Stimulated activated naive CD8-positive, alpha-beta T cell treated with anti-CD3 and anti-CD28 coated beads, Interleukin-15, Interleukin-2, amounts not matched to agents 100 ng/mL and 50 ng/mL, for 24 hours (primary cell): ENCODE measurements around the gene RSAD1.
"Not testable (repeated sequence)": the region's sequence is repeated elsewhere in the genome, so short reads cannot be mapped to it uniquely, and the experiment has no call there.

Experiments used
- H3K27ac Mint-ChIP-seq: one replicate; pipeline ENCODE4 v1.8.0; 2021; ENCODE audit warnings: mild to moderate bottlenecking, mixed read lengths
- H3K27me3 Mint-ChIP-seq: one replicate; pipeline ENCODE4 v1.8.0; 2021; ENCODE audit warnings: mixed read lengths
- H3K36me3 Mint-ChIP-seq: one replicate; pipeline ENCODE4 v1.8.0; 2021; ENCODE audit warnings: low read depth, mixed read lengths
- H3K4me1 Mint-ChIP-seq: one replicate; pipeline ENCODE4 v1.8.0; 2021; ENCODE audit warnings: low read depth, mixed read lengths
- H3K4me3 Mint-ChIP-seq: one replicate; pipeline ENCODE4 v1.8.0; 2021; ENCODE audit warnings: mild to moderate bottlenecking, mixed read lengths
- H3K9me3 Mint-ChIP-seq: one replicate; pipeline ENCODE4 v1.8.0; 2021; ENCODE audit warnings: mixed read lengths

Gene RSAD1

DNA sequence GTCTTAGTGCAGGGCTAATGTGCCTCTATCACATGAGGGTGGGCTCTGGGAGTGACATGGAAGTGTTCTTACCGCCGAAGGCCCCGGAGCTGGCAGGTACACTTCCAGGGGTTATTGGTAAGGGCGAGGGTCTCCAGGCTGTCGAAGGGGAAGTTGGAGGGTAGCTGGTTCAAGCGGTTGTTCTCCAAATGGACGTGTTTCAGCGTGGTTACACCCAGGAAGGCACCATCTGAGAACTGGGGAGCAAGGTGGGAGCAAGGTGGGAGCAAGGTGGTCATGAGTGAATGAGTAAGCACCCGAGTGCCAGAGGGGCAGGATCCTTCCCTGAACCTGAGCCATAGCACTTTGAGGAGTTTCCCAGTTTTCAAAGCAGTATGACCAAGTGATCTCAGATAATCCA, 13.0 kb upstream of the RSAD1 start:
- H3K27me3 Mint-ChIP-seq, result peaks cover 12% of the 10 kb centered on the region
- H3K9me3 Mint-ChIP-seq, result no peaks in the 10 kb centered on the region
- H3K4me1 Mint-ChIP-seq, result peaks cover 5% of the 10 kb centered on the region
- no peak overlapping the region for H3K4me3 Mint-ChIP-seq
- no peak overlapping the region for H3K27ac Mint-ChIP-seq
- no peaks in the 10 kb centered on the region for H3K36me3 Mint-ChIP-seq

DNA sequence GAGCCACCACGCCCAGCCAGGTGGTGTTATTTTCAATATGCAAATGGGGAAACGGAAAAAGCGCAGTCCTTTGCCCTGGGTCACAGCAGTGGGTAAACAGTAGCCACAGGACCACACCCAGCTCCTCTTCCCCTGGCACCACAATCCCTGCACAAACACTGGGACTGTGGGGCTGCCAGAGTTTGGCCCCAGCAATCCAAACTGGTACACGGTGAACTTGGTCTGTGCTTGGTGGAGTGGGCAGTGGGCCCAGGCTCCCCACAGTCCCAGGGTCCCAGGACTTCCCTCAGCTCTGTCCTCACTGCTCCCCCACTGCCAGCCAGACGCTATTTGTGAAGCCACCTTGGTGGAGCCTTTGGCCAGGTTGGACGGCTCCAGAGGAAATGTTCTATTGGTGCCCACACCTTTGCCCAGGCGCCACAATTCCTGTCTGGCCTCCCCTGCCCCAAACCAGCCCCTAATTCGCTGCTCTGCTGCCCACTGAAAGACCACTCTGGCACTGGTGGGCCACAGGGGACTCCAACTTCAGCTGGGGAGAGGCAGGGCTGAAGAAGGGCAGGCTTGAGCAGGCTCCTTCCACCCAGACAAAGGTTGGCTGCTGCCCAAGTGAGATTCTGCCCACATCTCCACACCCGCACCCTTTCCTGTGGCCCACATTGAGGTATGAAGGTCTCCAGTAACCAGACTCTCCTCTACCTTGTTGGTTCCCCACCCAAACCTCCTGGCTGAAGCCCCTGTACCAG, 12.1 kb upstream of the RSAD1 start:
- Mint-ChIP-seq H3K9me3 (no peaks in the 10 kb centered on the region), H3K4me3 (no peak overlapping the region), H3K27me3 (peaks cover 12% of the 10 kb centered on the region), H3K36me3 (no peaks in the 10 kb centered on the region), H3K4me1 (peaks cover 5% of the 10 kb centered on the region), H3K27ac (no peak overlapping the region)

DNA sequence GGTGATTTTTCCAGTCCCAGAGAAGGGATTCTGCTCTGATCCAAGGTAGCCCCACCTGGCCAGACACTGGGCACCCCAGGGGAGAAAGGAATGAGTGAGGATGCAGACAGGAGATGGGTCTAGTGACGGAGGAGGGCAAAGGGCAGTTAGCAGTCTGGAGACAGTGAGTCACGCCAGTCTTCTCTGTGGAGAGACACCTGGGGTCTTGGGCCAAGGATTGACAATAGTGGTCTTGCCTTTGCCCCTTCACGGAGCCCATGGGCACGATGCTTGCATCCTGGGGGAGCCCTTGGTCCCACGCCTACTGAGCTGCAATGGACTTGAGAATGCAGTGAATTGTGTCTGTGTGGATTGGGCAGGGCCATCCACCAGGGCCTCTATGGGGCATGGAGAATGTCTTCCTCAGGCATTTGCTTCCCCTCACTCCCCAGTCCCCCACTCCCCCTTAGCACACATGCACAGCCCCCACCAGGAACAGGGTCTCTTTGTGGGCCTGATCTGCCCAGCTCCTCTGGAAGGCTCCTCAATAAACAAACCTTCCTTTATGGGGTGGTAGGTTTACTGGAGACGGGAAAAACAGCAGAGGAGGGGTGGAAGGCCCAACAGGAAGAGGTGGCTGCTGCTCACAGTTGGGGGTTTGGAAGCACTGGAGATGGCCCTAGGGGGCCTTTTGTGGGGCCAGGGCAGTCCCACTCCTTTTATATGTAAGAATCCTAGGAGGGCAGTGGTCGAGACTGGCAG, 11.4 kb upstream of the RSAD1 start:
- no peak overlapping the region for H3K4me3 Mint-ChIP-seq
- H3K27me3 Mint-ChIP-seq, result peaks cover 12% of the 10 kb centered on the region
- H3K36me3 Mint-ChIP-seq, result no peaks in the 10 kb centered on the region
- peaks cover 5% of the 10 kb centered on the region for H3K4me1 Mint-ChIP-seq
- H3K9me3 Mint-ChIP-seq, result no peaks in the 10 kb centered on the region
- H3K27ac Mint-ChIP-seq, result no peak overlapping the region

DNA sequence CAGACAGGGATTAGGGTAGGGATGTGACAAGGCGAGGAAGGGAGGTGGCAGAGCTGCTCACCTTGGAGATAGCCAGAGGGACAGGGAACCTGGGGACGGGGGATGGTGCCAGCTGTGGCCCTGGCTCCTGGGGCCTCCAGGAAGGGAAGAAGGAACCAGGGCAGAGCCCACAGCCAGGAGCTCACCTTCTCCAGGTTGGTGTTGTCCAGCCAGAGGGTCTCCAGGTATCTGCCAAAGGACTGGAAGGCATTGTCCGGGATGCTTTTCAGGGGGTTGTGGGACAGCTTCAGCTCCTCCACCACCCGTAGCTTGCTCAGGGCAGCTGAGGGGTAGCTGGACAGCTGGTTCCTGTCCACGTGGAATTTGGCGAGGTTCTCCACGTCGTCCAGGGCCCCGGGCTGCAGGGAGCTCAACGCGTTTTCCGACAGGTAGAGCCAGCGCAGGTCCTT, 10.8 kb upstream of the RSAD1 start:
- Mint-ChIP-seq H3K36me3 (no peaks in the 10 kb centered on the region), H3K27me3 (peaks cover 12% of the 10 kb centered on the region), H3K4me3 (no peak overlapping the region), H3K27ac (no peak overlapping the region), H3K9me3 (no peaks in the 10 kb centered on the region), H3K4me1 (peaks cover 5% of the 10 kb centered on the region)

DNA sequence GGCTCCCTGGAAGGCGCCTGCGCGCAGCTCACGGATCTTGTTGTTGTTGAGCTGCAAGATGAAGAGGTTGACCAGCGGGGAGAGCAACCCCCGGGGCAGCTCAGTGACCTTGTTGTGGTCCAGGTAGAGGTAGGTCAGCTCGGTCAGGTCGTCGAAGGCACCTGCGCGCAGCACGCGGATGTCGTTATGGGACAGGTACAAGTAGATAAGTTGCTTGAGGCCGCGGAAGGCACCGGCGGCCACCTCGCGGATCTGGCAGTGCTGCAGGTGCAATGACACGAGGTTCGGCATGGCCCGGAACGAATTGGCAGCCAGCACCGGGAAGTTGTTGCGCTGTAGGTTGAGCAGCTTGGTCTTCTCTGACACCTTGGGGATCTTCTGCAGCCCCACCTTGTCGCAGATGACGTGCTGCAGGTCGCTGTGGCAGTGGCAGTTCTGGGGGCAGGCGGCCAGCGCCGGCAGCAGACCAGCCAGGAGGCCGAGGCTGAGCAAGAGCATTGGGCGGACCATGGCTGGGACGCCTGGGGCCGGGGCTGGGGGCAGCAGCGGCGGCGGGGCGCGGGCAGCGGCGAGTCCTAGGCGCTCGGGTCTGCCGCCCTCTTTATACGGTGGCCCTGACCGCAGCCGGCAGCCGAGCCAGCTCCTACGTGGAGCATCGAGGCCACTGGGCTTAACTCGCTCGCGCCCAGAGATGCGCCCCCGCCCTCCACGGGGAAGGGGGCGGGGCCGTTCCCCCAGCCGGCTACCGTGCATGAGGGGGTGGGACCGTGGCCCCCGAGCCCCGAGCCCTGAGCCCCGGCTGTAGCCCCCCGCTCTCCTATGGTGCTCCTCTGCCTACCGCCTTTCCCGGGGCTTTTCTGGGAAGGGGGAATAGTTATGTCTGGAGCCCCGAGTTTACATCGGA, 10.1 kb upstream of the RSAD1 start, which contains the start of gene CHAD:
Gene CHAD (minus strand): TSS at position 577 of the 904 bp plus-strand sequence. CDS start 67 bp downstream, at position 510.
- Mint-ChIP-seq H3K27ac (no peak within 1 kb of the TSS), H3K27me3 (peaks cover 12% of the 10 kb centered on the region), H3K4me3 (no peak within 1 kb of the TSS), H3K9me3 (no peaks in the 10 kb centered on the region), H3K36me3 (no peaks in the 10 kb centered on the region), H3K4me1 (peaks cover 5% of the 10 kb centered on the region)

DNA sequence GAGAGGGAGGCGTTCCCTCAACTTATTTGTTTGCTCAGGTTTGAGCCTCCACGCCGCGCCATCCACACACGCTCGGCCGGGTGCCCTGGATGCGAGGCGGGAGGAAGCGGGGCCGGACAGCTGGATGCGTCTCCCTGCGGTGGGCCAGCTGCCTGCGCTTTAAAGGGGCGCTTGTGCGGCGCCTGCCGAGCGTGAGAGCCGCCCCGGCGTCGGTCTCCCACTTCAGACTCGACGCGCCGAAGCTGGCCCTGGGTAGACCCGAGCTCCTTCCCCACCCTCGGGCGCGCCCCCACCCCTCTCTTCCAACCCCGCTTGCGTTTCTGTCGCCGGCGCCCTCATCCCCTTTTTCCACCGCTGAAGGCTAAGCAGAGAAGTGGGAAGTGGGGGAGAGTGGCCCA, 9.5 kb upstream of the RSAD1 start:
- Mint-ChIP-seq H3K27me3 (peaks cover 12% of the 10 kb centered on the region), H3K9me3 (no peaks in the 10 kb centered on the region), H3K27ac (no peak overlapping the region), H3K4me1 (peaks cover 5% of the 10 kb centered on the region), H3K36me3 (no peaks in the 10 kb centered on the region), H3K4me3 (no peak overlapping the region)

DNA sequence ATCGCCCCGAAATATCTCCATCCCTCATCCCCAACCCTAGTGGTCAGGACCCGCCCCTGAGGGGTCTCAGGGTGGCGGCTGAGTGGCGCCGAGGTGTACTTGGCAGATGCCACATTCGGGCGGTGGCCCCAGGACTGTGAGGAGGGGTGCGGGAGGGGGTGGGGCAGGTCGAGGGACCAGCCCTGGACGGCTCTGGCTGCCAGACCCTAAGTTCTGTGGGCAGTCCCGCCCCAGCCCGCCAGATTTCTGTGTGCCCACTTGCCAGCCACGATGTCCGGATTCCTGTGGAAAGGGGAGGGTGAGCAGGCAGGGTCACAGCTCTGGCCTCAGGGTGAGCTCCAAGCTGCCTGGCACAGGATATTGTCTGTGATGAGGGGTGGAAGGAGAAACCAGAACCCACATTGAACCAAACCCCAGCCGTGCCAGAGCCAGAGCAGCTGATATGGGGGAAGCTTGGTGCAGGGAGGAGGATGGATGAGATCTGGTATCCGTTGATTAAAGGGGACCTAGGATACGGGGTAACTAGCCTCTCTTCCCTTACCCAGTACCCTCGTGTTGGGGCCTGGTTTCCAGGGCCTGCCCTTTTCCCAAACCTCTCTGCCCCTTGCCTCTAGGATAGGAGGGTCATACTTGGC, 8.9 kb upstream of the RSAD1 start:
- peaks cover 5% of the 10 kb centered on the region for H3K4me1 Mint-ChIP-seq
- no peaks in the 10 kb centered on the region for H3K9me3 Mint-ChIP-seq
- H3K4me3 Mint-ChIP-seq, result no peak overlapping the region
- no peaks in the 10 kb centered on the region for H3K36me3 Mint-ChIP-seq
- H3K27me3 Mint-ChIP-seq, result peaks cover 12% of the 10 kb centered on the region
- H3K27ac Mint-ChIP-seq, result no peak overlapping the region

DNA sequence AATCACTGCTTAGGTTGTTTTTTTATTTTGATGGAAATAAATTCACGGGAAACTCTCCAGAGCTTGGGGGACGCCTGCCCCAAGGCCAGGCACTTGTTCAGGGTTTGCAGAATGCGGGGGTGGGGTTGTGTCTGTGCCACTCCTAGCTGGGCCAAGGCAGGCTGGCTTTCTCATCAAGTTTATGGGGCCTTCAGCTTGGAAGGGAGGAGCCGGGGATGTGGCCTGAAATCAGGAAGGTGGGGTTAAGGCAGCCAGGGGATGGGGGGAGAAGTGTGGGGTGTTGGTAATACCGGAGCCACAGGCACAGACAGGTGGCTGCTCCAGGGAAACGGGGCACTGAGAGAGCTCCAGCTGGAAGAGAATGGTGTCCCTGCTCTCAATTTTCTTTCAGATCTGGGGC, 8.2 kb upstream of the RSAD1 start:
- Mint-ChIP-seq H3K4me3 (no peak overlapping the region), H3K36me3 (no peaks in the 10 kb centered on the region), H3K9me3 (no peaks in the 10 kb centered on the region), H3K4me1 (peaks cover 5% of the 10 kb centered on the region), H3K27me3 (peaks cover 12% of the 10 kb centered on the region), H3K27ac (no peak overlapping the region)

DNA sequence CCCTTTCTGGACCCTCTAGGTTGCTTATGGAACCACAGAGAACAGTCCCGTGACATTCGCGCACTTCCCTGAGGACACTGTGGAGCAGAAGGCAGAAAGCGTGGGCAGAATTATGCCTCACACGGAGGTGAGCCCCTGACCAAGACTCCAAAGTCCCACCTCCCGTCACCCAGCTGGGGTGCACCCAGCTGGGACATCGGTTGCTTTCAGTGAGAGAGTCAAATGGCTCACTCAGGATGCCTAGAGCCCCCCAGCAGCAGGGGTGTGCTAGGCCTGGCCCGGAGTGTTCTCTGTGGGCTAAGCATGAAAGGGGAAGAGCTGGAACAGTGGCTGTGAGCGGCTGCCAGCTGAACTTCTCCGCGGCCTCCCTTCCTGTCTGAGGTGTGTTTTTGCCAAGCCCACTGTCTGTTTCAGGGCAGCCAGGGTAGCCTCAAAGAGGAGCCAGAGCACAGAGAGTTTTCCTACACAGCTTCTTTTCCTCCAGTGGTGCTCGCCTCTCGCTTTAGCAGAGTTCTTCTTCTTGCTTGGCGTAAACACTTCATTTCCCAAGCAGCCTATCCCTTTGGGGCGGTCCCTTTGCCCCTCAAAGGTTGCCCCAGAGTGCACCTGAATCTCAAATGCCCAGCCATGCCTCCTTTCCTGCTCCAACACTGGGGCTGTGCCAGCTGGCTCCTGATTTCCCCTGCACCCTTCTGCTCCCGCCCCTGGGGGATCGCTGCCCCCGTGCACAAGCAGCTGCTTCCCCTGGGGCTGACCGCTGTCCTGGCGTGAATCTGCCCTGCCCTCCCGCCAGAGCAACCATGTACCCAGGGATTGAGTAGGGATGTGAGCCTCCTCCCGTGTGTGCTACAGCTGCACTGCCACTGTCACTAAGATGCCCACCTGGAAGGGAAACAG, 7.4 kb upstream of the RSAD1 start:
- Mint-ChIP-seq H3K36me3 (no peaks in the 10 kb centered on the region), H3K9me3 (no peaks in the 10 kb centered on the region), H3K27me3 (peaks cover 12% of the 10 kb centered on the region), H3K27ac (no peak overlapping the region), H3K4me3 (no peak overlapping the region), H3K4me1 (peaks cover 5% of the 10 kb centered on the region)

DNA sequence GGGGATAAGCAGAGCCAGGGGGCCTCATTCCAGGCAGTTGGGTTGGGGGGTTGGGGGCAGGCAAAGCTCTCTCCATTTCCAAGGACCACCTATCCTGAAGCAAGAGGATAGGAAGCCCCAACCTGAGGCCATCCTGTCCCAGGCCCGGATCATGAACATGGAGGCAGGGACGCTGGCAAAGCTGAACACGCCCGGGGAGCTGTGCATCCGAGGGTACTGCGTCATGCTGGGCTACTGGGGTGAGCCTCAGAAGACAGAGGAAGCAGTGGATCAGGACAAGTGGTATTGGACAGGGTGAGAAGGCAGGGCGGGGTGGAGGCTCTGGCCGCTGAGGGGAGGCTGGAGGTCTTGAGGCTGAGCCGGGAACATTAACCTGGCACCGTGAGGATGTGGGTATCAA, 6.4 kb upstream of the RSAD1 start:
- Mint-ChIP-seq H3K36me3 (no peaks in the 10 kb centered on the region), H3K4me1 (peaks cover 5% of the 10 kb centered on the region), H3K27me3 (peaks cover 16% of the 10 kb centered on the region), H3K4me3 (no peak overlapping the region), H3K27ac (no peak overlapping the region), H3K9me3 (no peaks in the 10 kb centered on the region)

DNA sequence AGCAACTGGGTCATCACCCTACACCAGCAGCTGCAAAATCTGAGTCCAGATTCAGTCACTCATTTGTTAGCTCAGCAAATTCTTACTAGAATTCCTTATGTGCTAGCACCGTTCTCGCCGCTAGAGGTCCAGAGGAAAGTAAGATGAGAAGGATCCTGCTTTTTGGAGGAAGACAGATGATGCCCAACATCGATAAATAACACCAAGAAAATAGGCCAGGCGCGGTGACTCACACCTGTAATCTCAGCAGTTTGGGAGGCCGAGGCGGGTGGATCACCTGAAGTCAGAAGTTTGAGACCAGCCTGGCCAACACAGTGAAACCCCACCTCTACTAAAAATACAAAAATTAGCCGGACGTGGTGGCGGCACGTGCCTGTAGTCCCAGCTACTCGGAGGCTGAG, 5.9 kb upstream of the RSAD1 start:
- H3K9me3 Mint-ChIP-seq, H3K27ac Mint-ChIP-seq, H3K36me3 Mint-ChIP-seq, H3K4me1 Mint-ChIP-seq, H3K4me3 Mint-ChIP-seq: not testable (repeated sequence)
- H3K27me3 Mint-ChIP-seq, result peaks cover 13% of the 10 kb centered on the region

DNA sequence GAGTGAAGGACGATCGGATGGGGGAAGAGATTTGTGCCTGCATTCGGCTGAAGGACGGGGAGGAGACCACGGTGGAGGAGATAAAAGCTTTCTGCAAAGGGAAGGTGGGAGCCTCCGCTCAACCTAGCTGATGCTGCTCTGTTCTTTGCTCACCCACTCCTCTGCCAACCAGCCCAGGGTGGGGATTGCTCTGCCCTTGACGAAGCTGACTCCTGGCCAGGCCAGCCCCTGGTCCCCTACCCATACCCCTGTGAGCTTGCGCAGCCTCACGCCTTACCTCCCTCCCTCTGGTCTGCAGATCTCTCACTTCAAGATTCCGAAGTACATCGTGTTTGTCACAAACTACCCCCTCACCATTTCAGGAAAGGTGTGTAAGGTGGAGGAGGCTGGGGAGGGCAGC, 4.8 kb upstream of the RSAD1 start:
- no peak overlapping the region for H3K27ac Mint-ChIP-seq
- H3K36me3 Mint-ChIP-seq, result no peaks in the 10 kb centered on the region
- no peak overlapping the region for H3K4me3 Mint-ChIP-seq
- no peaks in the 10 kb centered on the region for H3K9me3 Mint-ChIP-seq
- peaks cover 4% of the 10 kb centered on the region for H3K27me3 Mint-ChIP-seq
- H3K4me1 Mint-ChIP-seq, result peaks cover 7% of the 10 kb centered on the region

DNA sequence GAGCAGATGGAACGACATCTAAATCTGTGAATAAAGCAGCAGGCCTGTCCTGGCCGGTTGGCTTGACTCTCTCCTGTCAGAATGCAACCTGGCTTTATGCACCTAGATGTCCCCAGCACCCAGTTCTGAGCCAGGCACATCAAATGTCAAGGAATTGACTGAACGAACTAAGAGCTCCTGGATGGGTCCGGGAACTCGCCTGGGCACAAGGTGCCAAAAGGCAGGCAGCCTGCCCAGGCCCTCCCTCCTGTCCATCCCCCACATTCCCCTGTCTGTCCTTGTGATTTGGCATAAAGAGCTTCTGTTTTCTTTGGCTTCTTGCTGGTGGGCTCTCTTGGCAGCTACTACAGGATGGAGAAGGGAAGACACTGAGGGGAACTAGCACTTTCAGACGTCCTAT, 4.1 kb upstream of the RSAD1 start:
- Mint-ChIP-seq H3K36me3 (no peaks in the 10 kb centered on the region), H3K4me3 (no peak overlapping the region), H3K9me3 (no peaks in the 10 kb centered on the region), H3K27ac (no peak overlapping the region), H3K27me3 (peaks cover 4% of the 10 kb centered on the region), H3K4me1 (peaks cover 11% of the 10 kb centered on the region)

DNA sequence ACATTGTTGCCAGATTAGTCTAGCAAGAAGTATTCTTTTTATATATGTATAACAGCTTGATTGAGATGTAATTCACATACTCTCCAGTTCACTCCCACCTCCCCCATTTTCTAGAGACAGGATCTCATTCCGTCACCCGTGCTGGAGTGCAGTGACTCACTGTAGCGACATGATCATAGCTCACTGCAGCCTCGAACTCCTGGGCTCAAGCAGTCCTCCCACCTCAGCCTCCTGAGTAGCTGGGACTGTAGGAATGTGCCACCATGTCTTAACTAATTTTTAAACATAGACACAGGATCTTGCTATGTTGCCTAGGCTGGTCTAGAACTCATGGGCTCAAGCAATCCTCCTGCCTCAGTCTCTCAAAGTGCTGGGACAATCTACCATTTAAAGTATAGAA, 3.3 kb upstream of the RSAD1 start:
- no peak overlapping the region for H3K4me3 Mint-ChIP-seq
- no peak overlapping the region for H3K27ac Mint-ChIP-seq
- H3K4me1 Mint-ChIP-seq, result peaks cover 19% of the 10 kb centered on the region
- no peaks in the 10 kb centered on the region for H3K9me3 Mint-ChIP-seq
- H3K27me3 Mint-ChIP-seq, result peaks cover 4% of the 10 kb centered on the region
- peaks cover 4% of the 10 kb centered on the region for H3K36me3 Mint-ChIP-seq
